Measurements from ENCODE around the gene KIAA0319L. TPM values are rescaled to one million over a fixed set of nuclear protein-coding genes. Genes with fewer than 3 reads are reported as not detected.

Gene KIAA0319L
- total RNA-seq, 1 donor from 2014 or later = 79.6 TPM

DNA sequence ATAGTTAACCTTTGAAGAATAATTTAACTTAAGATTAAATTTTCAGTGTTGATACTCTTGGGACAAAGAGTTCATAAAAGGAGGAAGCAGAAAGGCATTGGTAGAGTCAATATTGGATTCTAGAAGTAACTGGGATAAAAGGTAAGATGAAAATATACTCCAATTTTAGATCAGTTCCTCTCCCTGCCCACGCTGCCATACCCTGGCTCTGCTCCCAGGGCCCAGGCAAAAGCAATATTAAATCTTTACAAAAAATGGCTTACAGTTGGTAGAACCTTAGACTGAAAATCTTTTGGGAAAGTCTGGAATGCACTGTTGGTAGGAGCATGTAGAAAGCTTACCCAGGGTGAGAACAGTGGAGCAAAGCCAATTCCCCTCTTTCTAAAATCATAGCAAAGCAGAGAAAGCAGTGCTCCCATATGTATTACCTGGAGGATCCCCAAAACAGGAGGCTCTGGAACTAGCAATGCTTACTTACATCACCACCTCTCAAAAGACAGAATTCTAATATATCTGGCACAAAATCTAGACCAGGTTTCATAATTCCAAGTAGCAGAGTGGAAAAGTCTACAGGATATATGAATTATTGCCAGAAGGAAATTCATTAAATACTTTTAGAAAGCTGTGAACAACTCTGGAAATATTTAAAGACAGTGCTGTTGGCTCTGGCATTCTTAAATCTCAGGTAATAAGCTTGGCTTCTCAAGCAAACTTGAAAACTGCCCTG, 24.5 kb downstream of the KIAA0319L start:
- intact Hi-C loops (cut with DNase I) = no loop called here
- Histone ChIP-seq H3K4me3 (no peak overlapping the region), H3K27ac (no peak overlapping the region), H3K4me1 (peaks cover 29% of the 10 kb centered on the region), H3K27me3 (ENCODE audit: low read depth) (no peaks in the 10 kb centered on the region), H3K9me3 (no peaks in the 10 kb centered on the region), H3K36me3 (peaks cover 8% of the 10 kb centered on the region)
- DNase-seq (no peak), ATAC-seq (peak in 1 of 2 donors; percentile 55)
- TF ChIP-seq, protein P1, sequence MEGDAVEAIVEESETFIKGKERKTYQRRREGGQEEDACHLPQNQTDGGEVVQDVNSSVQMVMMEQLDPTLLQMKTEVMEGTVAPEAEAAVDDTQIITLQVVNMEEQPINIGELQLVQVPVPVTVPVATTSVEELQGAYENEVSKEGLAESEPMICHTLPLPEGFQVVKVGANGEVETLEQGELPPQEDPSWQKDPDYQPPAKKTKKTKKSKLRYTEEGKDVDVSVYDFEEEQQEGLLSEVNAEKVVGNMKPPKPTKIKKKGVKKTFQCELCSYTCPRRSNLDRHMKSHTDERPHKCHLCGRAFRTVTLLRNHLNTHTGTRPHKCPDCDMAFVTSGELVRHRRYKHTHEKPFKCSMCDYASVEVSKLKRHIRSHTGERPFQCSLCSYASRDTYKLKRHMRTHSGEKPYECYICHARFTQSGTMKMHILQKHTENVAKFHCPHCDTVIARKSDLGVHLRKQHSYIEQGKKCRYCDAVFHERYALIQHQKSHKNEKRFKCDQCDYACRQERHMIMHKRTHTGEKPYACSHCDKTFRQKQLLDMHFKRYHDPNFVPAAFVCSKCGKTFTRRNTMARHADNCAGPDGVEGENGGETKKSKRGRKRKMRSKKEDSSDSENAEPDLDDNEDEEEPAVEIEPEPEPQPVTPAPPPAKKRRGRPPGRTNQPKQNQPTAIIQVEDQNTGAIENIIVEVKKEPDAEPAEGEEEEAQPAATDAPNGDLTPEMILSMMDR (IDR thresholded peaks at IDR 0.05) = no peak

DNA sequence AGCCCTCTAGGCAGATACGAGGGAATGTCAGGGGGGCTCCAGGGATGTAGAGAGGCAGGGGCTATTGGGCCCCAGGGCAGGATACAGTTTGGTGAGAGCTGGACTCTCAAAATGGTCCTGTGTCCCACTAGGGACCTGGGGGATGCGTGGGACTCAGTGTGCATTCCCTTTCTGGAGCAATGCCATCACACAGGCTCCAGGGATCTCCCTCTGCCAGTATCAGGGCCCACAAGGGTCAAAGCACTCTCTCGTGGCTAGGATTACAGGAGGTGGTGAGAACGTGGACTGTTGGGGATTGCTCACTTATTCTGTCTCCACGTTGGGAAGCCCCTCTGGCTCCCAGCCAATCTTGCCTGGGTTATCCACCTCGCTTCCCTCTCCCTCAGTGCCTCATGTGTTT, 25.8 kb downstream of the KIAA0319L start:
- Histone ChIP-seq H3K9me3 (no peaks in the 10 kb centered on the region), H3K4me3 (no peak overlapping the region), H3K27ac (no peak overlapping the region), H3K27me3 (ENCODE audit: low read depth) (no peaks in the 10 kb centered on the region), H3K4me1 (peaks cover 16% of the 10 kb centered on the region), H3K36me3 (peaks cover 8% of the 10 kb centered on the region)
- no peak for DNase-seq
- TF ChIP-seq, protein P1 (IDR thresholded peaks at IDR 0.05) = no peak
- ATAC-seq = no peak
- intact Hi-C loops (cut with DNase I) = no loop called here

DNA sequence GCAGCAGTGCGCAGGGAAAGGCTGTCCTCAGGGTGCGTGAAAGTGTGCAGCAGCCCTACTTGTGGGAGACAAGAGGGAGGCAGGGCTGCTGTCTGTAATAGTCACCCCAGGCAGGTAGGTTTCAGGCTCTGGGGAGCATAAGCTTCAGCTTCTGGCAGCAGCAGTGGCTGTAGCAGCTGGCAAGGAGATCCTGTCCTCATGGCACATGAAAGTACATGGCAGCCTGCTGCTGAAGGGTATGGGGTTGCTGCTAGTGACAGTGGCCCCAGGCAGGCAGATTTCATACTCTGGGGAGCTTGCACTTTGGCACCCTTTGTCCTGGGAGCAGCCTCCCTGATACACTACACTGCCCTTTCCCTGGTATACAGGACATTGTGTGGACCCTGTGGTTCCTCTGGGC, 26.3 kb downstream of the KIAA0319L start:
- TF ChIP-seq, protein P1 (IDR thresholded peaks at IDR 0.05) = no peak
- DNase-seq (no peak), ATAC-seq (no peak)
- no peaks in the 10 kb centered on the region for H3K9me3 ChIP-seq
- intact Hi-C loops (cut with DNase I) = no loop called here
- peaks cover 16% of the 10 kb centered on the region for H3K4me1 ChIP-seq
- H3K27ac ChIP-seq = no peak overlapping the region
- no peaks in the 10 kb centered on the region for H3K27me3 ChIP-seq (ENCODE audit: low read depth)
- H3K4me3 ChIP-seq = no peak overlapping the region
- H3K36me3 ChIP-seq = peaks cover 8% of the 10 kb centered on the region

DNA sequence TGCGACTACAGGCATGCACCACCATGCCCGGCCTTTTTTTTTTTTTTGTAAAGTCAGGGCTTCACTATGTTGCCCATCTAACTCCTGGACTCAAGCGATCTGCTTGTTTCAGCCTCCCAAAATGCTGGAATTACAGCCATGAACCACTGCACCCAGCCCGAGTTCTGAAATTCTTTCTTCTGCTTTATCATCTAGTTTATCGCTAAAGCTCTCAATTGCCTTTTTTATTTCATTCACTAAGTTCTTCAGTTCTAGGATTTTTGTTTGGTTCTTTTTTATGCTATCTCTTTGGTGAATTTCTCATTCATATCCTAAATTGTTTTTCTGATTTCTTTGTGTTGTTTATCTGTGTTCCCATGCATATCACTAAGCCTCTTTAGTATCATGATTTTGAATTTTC, 27.0 kb downstream of the KIAA0319L start:
- H3K27me3 ChIP-seq (ENCODE audit: low read depth) = no peaks in the 10 kb centered on the region
- H3K4me3 ChIP-seq = no peak overlapping the region
- H3K4me1 ChIP-seq = peaks cover 16% of the 10 kb centered on the region
- TF ChIP-seq, protein P1 (IDR thresholded peaks at IDR 0.05) = no peak
- no peak for DNase-seq
- intact Hi-C loops (cut with DNase I) = no loop called here
- no peak for ATAC-seq
- no peak overlapping the region for H3K27ac ChIP-seq
- peaks cover 8% of the 10 kb centered on the region for H3K36me3 ChIP-seq
- no peaks in the 10 kb centered on the region for H3K9me3 ChIP-seq

DNA sequence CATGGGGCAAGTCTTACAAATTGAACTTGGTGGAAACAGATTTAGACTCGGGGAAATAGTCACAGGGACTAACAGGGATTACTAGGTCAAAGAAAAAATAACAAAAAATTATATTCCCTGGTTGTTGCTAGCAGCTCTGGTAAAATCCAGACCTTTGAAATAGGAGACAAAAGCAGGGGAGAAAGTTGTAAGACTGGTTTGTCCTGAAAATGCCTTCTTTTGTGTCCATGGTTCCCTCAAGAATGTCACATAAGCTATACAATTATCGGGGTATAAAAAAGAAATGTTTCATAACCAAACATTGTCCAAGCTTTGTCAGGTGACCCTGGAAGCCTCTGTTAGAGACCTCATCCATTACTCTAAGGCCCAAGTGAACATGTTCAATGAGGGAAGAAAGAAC, 33.1 kb downstream of the KIAA0319L start:
- H3K9me3 ChIP-seq = no peaks in the 10 kb centered on the region
- no peak overlapping the region for H3K27ac ChIP-seq
- TF ChIP-seq, protein P1 (IDR thresholded peaks at IDR 0.05) = no peak
- H3K4me1 ChIP-seq = peaks cover 7% of the 10 kb centered on the region
- ATAC-seq (no peak), DNase-seq (no peak)
- H3K27me3 ChIP-seq (ENCODE audit: low read depth) = no peaks in the 10 kb centered on the region
- no peak overlapping the region for H3K4me3 ChIP-seq
- no peaks in the 10 kb centered on the region for H3K36me3 ChIP-seq
- intact Hi-C loops (cut with DNase I) = no loop called here
